A673 (cell line): ENCODE measurements around the gene TLE3. TPM values are rescaled to one million over a fixed set of nuclear protein-coding genes. Genes with fewer than 3 reads are reported as not detected.

Source experiments
- BruUV-seq: library from RNA; stranded (reverse); fragments of 400-500 nt; replicated peaks from 2 replicates; lab custom pipeline; 2021; lab: Mats Ljungman, UMichigan
- CTCF ChIA-PET: fragments of 300-600 bp; sonication (Branson Sonifier 250); formaldehyde crosslinking; loops from one replicate; lab custom pipeline; 2022; ENCODE audit warnings: antibody characterized with exemption; lab: Charles Lee
- POLR2A ChIA-PET: fragments of 300-600 bp; sonication (Branson Sonifier 250); formaldehyde crosslinking; loops from one replicate; lab custom pipeline; 2022; ENCODE audit warnings: antibody characterized with exemption; ENCODE audit not compliant: low non-redundant PET; lab: Charles Lee
- DNase-seq: peaks from one replicate; pipeline ENCODE4 v3.0.0-alpha.2; 2015; ENCODE audit warnings: low spot score
- H3K27ac ChIP-seq: fragments of 200-600 bp; sonication (generic); 2 replicates; pipeline ENCODE4 v1.5.1; 2016; ENCODE audit warnings: mixed run types, low read depth, mild to moderate bottlenecking, mixed read lengths, antibody characterized with exemption, low read length; ENCODE audit not compliant: poor library complexity, severe bottlenecking
- H3K27me3 ChIP-seq: fragments of 200-600 bp; sonication (generic); replicated peaks from 2 replicates; pipeline ENCODE4 v1.6.1; 2017; ENCODE audit warnings: mixed run types, low read depth, mild to moderate bottlenecking, mixed read lengths, antibody characterized with exemption, low read length; ENCODE audit not compliant: insufficient read depth, poor library complexity
- H3K36me3 ChIP-seq: fragments of 200-600 bp; sonication (generic); 2 replicates; pipeline ENCODE4 v1.6.1; 2016; ENCODE audit warnings: mixed run types, mild to moderate bottlenecking, mixed read lengths, antibody characterized with exemption, low read length; ENCODE audit not compliant: insufficient read depth, poor library complexity, severe bottlenecking
- H3K4me1 ChIP-seq: fragments of 200-600 bp; sonication (generic); 2 replicates; pipeline ENCODE4 v1.6.1; 2017; ENCODE audit warnings: mixed run types, mild to moderate bottlenecking, mixed read lengths, antibody characterized with exemption, low read length; ENCODE audit not compliant: insufficient read depth, poor library complexity, severe bottlenecking
- H3K4me3 ChIP-seq: fragments of 200-600 bp; sonication (generic); 2 replicates; pipeline ENCODE4 v1.5.1; 2016; ENCODE audit warnings: low read depth, mixed run types, mild to moderate bottlenecking, mixed read lengths, low read length; ENCODE audit not compliant: poor library complexity, severe bottlenecking
- H3K9me3 ChIP-seq: fragments of 200-600 bp; sonication (generic); 2 replicates; pipeline ENCODE4 v1.6.1; 2016; ENCODE audit warnings: mixed run types, low read depth, mild to moderate bottlenecking, mixed read lengths, antibody characterized with exemption, low read length; ENCODE audit not compliant: poor library complexity, severe bottlenecking
- CTCF ChIP-seq: fragments of 300-800, 200-600 bp; sonication (generic); conservative IDR thresholded peaks from 2 replicates; pipeline ENCODE4 v1.5.1; 2017; ENCODE audit warnings: low read depth, mild to moderate bottlenecking, antibody characterized with exemption, low read length, moderate library complexity, mixed read lengths
- EZH2 ChIP-seq: fragments of 200-600 bp; sonication (generic); IDR thresholded peaks from 2 replicates; pipeline ENCODE4 v1.6.1; 2017; ENCODE audit warnings: borderline replicate concordance, low read depth, mild to moderate bottlenecking, mixed read lengths, antibody characterized with exemption, low read length; ENCODE audit not compliant: poor library complexity, severe bottlenecking
- intact Hi-C: fragments of 100-400 bp; cut with micrococcal nuclease; formaldehyde crosslinking; loops from one replicate; pipeline ENCODE4 v1.10.0; 2022; ENCODE audit not compliant: unreplicated experiment
- total RNA-seq: library from RNA; stranded (reverse); gene quantifications from 2 replicates; pipeline ENCODE4 v1.2.3, GENCODE V29; 2021

The TLE3 gene
- total RNA-seq, 1 experiment from 2014 or later: 90.4 TPM

GRCh38 chr15:70049701-70050301 lies 47.9 kb downstream of the TLE3 start:
- no peaks in the 10 kb centered on the region for H3K27me3 ChIP-seq
- H3K9me3 ChIP-seq: no peaks in the 10 kb centered on the region
- intact Hi-C loops: no loop called here
- peaks cover 62% of the 10 kb centered on the region for H3K36me3 ChIP-seq
- no peak for DNase-seq
- H3K4me1 ChIP-seq: no peaks in the 10 kb centered on the region
- H3K4me3 ChIP-seq: no peak overlapping the region
- BruUV-seq: no TSS peak
- no peak overlapping the region for H3K27ac ChIP-seq
- TF ChIP-seq CTCF (no peak), EZH2 (no peak)
- CTCF ChIA-PET: no interaction called here
- POLR2A ChIA-PET: no interaction called here

- peak overlapping the region; percentile 54 for H3K27ac ChIP-seq
- H3K4me3 ChIP-seq: no peak overlapping the region
- peaks cover 53% of the 10 kb centered on the region for H3K36me3 ChIP-seq
- no peaks in the 10 kb centered on the region for H3K4me1 ChIP-seq
- ChIA-PET POLR2A (interaction anchor here (0.7 kb wide), 1 partner anchor 25 kb away, joined by 3 read pairs; no protein-coding TSS in a partner anchor), CTCF (interaction anchor here (0.6 kb wide), 2 partner anchors 145 to 268 kb away, joined by 4 to 5 read pairs; no protein-coding TSS in a partner anchor)
- TSS peak; percentile 67 for BruUV-seq
- no peaks in the 10 kb centered on the region for H3K27me3 ChIP-seq
- H3K9me3 ChIP-seq: no peaks in the 10 kb centered on the region
- intact Hi-C loops: no loop called here
- DNase-seq: no peak
- no peak for TF ChIP-seq EZH2
- no peak for TF ChIP-seq CTCF
Measured at GRCh38 chr15:70048578-70049514, 48.9 kb downstream of the TLE3 start.

- H3K36me3 ChIP-seq: peaks cover 46% of the 10 kb centered on the region
- H3K9me3 ChIP-seq: no peaks in the 10 kb centered on the region
- H3K4me1 ChIP-seq: no peaks in the 10 kb centered on the region
- DNase-seq: no peak
- H3K27ac ChIP-seq: peak overlapping the region; percentile 54
- ChIA-PET CTCF (interaction anchor here (0.6 kb wide), 1 partner anchor 269 kb away, joined by 5 read pairs; no protein-coding TSS in a partner anchor), POLR2A (interaction anchor here (0.7 kb wide), 1 partner anchor 24 kb away, joined by 3 read pairs; no protein-coding TSS in a partner anchor)
- no peak for TF ChIP-seq EZH2
- TF ChIP-seq CTCF: no peak
- no peaks in the 10 kb centered on the region for H3K27me3 ChIP-seq
- intact Hi-C loops: no loop called here
- BruUV-seq: no TSS peak
- H3K4me3 ChIP-seq: no peak overlapping the region
Measured at GRCh38 chr15:70048198-70048565, 49.5 kb downstream of the TLE3 start.
